WI38 (cell line): Measurements from ENCODE around the gene HECTD1.
"Not testable (repeated sequence)": the region's sequence is repeated elsewhere in the genome, so short reads cannot be mapped to it uniquely, and the experiment has no call there.

ENCODE experiments used
- H3K4me3 ChIP-seq: 2 replicates; pipeline ENCODE4 v1.5.1; 2011; ENCODE audit warnings: low read depth, mild to moderate bottlenecking, control low read depth, low read length
- TF ChIP-seq, protein P1 (sequence below): IDR thresholded peaks from 2 replicates; pipeline ENCODE4 v1.5.1; 2012; ENCODE audit warnings: low read depth, mild to moderate bottlenecking, control low read depth, low read length

The HECTD1 gene

DNA sequence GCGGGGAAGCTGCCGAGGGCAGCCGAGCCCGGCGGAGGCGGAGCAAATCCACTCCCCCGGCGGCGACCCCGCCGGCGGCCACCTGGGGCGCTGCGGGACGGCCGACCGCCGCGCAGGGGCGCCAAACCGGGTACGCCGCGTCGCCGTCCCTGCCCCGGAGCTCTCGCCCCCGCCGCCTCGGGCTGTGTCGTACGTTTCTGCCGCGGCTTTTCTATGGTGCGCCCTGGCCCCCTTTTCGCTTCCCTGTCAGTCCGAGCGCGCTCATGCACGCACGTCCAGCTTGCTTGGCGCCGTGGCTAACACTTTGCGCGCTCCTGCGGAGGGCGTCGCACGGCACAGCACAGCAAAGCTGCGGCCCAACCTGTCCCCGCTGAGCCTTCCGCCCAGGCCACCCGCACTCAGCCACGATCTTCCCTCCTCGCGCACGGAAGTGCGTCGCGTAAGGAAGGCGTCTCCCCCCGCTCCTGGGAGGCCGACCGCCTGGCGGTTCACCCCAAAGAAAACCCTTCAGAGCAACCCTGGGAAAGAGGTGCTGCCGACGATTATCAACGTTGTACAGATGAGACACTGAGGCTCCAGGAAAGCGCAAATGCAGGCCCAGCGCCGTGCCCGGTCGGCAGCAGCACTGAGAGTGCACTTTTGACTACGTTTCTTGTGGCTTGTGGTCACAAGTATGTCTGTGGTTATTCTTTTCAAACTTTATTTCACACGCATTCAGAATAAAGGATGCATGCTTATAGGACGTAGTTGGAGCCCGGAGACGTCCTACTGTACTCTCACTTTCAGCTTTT, at the start of gene HECTD1:
HECTD1 (minus strand) TSS at position 39 of the 791 bp plus-strand sequence. CDS start 1,857 bp downstream, outside the sequence.
- peak within 1 kb of the TSS; percentile 90 for H3K4me3 ChIP-seq
- TF ChIP-seq, protein P1, sequence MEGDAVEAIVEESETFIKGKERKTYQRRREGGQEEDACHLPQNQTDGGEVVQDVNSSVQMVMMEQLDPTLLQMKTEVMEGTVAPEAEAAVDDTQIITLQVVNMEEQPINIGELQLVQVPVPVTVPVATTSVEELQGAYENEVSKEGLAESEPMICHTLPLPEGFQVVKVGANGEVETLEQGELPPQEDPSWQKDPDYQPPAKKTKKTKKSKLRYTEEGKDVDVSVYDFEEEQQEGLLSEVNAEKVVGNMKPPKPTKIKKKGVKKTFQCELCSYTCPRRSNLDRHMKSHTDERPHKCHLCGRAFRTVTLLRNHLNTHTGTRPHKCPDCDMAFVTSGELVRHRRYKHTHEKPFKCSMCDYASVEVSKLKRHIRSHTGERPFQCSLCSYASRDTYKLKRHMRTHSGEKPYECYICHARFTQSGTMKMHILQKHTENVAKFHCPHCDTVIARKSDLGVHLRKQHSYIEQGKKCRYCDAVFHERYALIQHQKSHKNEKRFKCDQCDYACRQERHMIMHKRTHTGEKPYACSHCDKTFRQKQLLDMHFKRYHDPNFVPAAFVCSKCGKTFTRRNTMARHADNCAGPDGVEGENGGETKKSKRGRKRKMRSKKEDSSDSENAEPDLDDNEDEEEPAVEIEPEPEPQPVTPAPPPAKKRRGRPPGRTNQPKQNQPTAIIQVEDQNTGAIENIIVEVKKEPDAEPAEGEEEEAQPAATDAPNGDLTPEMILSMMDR = peak; percentile 22; the same call in 1 of the 2 replicates

- H3K4me3 ChIP-seq = no peak overlapping the region
- TF ChIP-seq, protein P1 = no peak
These were observed 49.6 kb upstream of the HECTD1 start for GRCh38 chr14:31257244-31257553.

DNA sequence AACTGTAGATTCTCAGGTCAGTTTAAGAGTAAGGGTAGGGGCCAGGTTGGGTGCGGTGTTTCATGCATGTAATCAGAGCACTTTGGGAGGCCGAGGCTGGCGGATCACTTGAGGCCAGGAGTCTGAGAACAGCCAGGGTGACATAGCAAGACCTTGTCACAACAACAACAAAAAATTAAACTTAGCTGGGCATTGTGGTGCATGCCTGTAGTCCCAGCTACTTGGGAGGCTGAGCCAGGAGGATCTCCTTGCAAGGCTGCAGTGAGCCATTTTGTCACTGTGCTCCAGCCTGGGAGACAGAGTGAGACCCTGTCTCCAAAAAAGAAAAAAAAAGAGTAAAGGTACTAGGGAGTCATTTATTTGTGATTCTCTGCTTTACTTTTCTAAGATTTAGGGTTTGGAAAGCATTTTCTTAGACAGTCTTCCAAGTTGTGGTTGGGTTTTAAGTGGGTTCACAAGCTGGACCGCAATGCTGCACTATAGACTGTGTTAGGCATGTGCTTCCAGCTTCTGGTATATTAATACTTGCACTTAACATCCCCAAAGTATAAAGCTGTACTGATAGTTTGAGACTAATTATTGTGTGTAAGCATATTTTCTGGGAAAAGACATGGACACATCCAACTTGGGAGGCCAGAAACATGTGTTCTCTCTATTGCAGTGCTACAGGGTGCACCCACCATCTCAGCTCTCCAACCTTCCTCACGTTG, 49.1 kb upstream of the HECTD1 start:
- TF ChIP-seq, protein P1 = no peak

GRCh38 chr14:31255918-31256317, 48.3 kb upstream of the HECTD1 start:
- not testable (repeated sequence) for H3K4me3 ChIP-seq

More for the DNA sequence above, 49.1 kb upstream of the HECTD1 start:
- H3K4me3 ChIP-seq = no peak overlapping the region

DNA sequence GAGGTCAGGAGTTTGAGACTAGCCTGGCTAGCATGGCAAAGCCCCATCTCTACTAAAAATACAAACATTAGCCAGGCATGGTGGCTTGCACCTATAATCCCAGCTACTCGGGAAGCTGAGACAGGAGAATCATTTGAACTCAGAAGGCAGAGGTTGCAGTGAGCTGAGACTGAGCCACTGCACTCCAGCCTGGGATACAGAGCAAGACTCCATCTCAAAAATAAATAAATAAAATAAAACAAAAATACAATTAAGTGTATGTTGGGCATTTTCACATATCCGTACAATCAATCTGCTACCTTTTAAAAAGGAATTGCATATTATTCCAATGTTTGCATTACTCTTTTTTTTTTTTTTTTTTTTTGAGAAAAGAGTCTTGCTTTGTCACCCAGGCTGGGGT, 47.7 kb upstream of the HECTD1 start:
- TF ChIP-seq, protein P1 = no peak
- no peak overlapping the region for H3K4me3 ChIP-seq

GRCh38 chr14:31253746-31254471, 46.3 kb upstream of the HECTD1 start:
- TF ChIP-seq, protein P1 = no peak
- no peak overlapping the region for H3K4me3 ChIP-seq

DNA sequence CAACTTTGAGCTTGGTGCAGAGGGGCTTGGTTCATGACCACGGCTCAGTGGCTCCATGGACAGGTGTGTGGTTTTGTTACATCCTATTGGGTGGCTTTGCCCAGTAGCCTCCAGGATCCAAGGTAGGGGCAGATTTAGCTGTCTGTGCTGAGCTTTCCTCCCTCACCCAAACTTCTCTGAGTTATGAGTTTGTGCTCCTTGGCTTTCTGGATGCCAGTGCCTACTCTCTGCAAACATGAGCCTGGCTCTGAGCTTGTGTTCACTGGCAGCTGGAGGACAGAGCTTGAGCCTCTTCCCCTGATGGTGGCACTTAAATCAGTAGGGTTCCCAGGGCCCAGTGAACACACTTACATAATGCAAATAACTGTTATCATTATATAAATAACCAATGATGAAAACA, 45.3 kb upstream of the HECTD1 start:
- H3K4me3 ChIP-seq = no peak overlapping the region

More for the DNA sequence above, 45.3 kb upstream of the HECTD1 start:
- TF ChIP-seq, protein P1 = no peak
